ENCODE results near the gene TSPAN31.

Gene TSPAN31

GRCh38 chr12:57736741-57737466 lies 7.9 kb upstream of the TSPAN31 start:
- DNase-seq: peak in 1 of 3 experiments; percentile 48

GRCh38 chr12:57737467-57738460 lies 7.1 kb upstream of the TSPAN31 start:
- peak; percentile 19 to 65 (median 61) for DNase-seq

GRCh38 chr12:57738661-57739237 lies 6.1 kb upstream of the TSPAN31 start, which contains the start of gene AGAP2:
TSS of gene AGAP2 (minus strand) at chr12:57738742. CDS start at chr12:57738246, 496 bp downstream.
- peak; percentile 40 to 81 (median 77) for DNase-seq

- peak in 2 of 3 experiments; percentile 43 to 56 for DNase-seq
Measured at GRCh38 chr12:57739387-57739786, 5.5 kb upstream of the TSPAN31 start.

GRCh38 chr12:57739914-57740538 lies 4.8 kb upstream of the TSPAN31 start:
- DNase-seq: no peak

- DNase-seq: peak in 2 of 3 experiments; percentile 37 to 66
Measured at GRCh38 chr12:57740656-57741412, 4.0 kb upstream of the TSPAN31 start.

GRCh38 chr12:57741413-57741789 lies 3.4 kb upstream of the TSPAN31 start:
- no peak for DNase-seq

- DNase-seq: no peak
Measured at GRCh38 chr12:57741844-57742738, 2.7 kb upstream of the TSPAN31 start.

- DNase-seq: no peak
Measured at GRCh38 chr12:57743769-57744168, 1.1 kb upstream of the TSPAN31 start.

GRCh38 chr12:57744194-57744776 lies 554 bp upstream of the TSPAN31 start:
- peak in 2 of 3 experiments; percentile 96 to 98 for DNase-seq

- no peak for DNase-seq
Measured at GRCh38 chr12:57745485-57745881, 644 bp downstream of the TSPAN31 start.

GRCh38 chr12:57746025-57746424 lies 1.2 kb downstream of the TSPAN31 start:
- peak in 1 of 3 experiments; percentile 41 for DNase-seq

- no peak for DNase-seq
Measured at GRCh38 chr12:57749061-57749460, 4.2 kb downstream of the TSPAN31 start.

GRCh38 chr12:57750561-57751431 lies 6.0 kb downstream of the TSPAN31 start:
- peak in 1 of 3 experiments; percentile 43 for DNase-seq

GRCh38 chr12:57751432-57751787 lies 6.6 kb downstream of the TSPAN31 start:
- peak in 1 of 3 experiments; percentile 63 for DNase-seq

GRCh38 chr12:57751788-57752667 lies 7.2 kb downstream of the TSPAN31 start, which contains the start of gene CDK4:
TSS of gene CDK4 (minus strand) at chr12:57752310. CDS start at chr12:57751717, 593 bp downstream.
- DNase-seq: peak; percentile 99 to 100 (median 100)

GRCh38 chr12:57752668-57753000 lies 7.8 kb downstream of the TSPAN31 start:
- no peak for DNase-seq

GRCh38 chr12:57753756-57754337 lies 9.0 kb downstream of the TSPAN31 start:
- peak in 1 of 3 experiments; percentile 49 for DNase-seq

Measured in NCI-H1417 (cell line).